HepG2 (cell line): Measurements from ENCODE around the gene OPRL1. TPM values are rescaled to one million over a fixed set of nuclear protein-coding genes. Genes with fewer than 3 reads are reported as not detected.

Source experiments
- KLF12 ChIP-seq: sonication (generic); formaldehyde crosslinking; IDR thresholded peaks from 2 replicates; pipeline ENCODE4 v1.4.0; 2020; ENCODE audit warnings: missing genetic modification reagents, borderline replicate concordance
- KMT2B ChIP-seq: IDR thresholded peaks from 2 replicates; pipeline ENCODE4 v1.6.1; 2016; ENCODE audit warnings: missing genetic modification reagents, missing compliant biosample characterization
- PITX1 ChIP-seq: sonication (generic); formaldehyde crosslinking; IDR thresholded peaks from 2 replicates; pipeline ENCODE4 v1.5.1; 2020; ENCODE audit warnings: mild to moderate bottlenecking, missing genetic modification reagents
- PPARG ChIP-seq: conservative IDR thresholded peaks from 2 replicates; pipeline ENCODE4 v1.6.1; 2016; ENCODE audit warnings: missing biosample characterization, missing genetic modification reagents
- RARA ChIP-seq: IDR thresholded peaks from 2 replicates; pipeline ENCODE4 v1.6.1; 2016; ENCODE audit warnings: missing genetic modification reagents, missing compliant biosample characterization
- RCOR2 ChIP-seq: IDR thresholded peaks from 2 replicates; pipeline ENCODE4 v1.6.1; 2016; ENCODE audit warnings: missing biosample characterization, missing genetic modification reagents
- SOX13 ChIP-seq, 3 experiments: fragments of 450-650 bp in 1 of 3; sonication (generic) in 1 of 3; formaldehyde crosslinking in 1 of 3; IDR thresholded peaks in 2 of 3; conservative IDR thresholded peaks in 1 of 3; 2 replicates each; pipeline versions ENCODE4 v1.5.0 to v1.6.1; 2016 to 2020; ENCODE audit warnings: antibody characterized with exemption in 1 of 3, mild to moderate bottlenecking in 1 of 3, missing compliant biosample characterization in 1 of 3, missing genetic modification reagents in 1 of 3, moderate library complexity in 1 of 3
- TBX2 ChIP-seq: sonication (generic); formaldehyde crosslinking; IDR thresholded peaks from 2 replicates; pipeline ENCODE4 v1.5.0; 2020; ENCODE audit warnings: missing genetic modification reagents, mild to moderate bottlenecking, borderline replicate concordance
- YY1 ChIP-seq: IDR thresholded peaks from 2 replicates; pipeline ENCODE4 v1.6.1; 2011; ENCODE audit warnings: low read length, low read depth, moderate library complexity, mild to moderate bottlenecking; ENCODE audit not compliant: insufficient read depth, insufficient replicate concordance
- ZBTB42 ChIP-seq: sonication (generic); formaldehyde crosslinking; IDR thresholded peaks from 2 replicates; pipeline ENCODE4 v1.5.0; 2020; ENCODE audit warnings: mild to moderate bottlenecking, missing genetic modification reagents
- ZIK1 ChIP-seq: sonication (generic); formaldehyde crosslinking; IDR thresholded peaks from 2 replicates; pipeline ENCODE4 v1.5.0; 2020; ENCODE audit warnings: mild to moderate bottlenecking, low read depth, missing genetic modification reagents, borderline replicate concordance
- ZNF709 ChIP-seq: sonication (generic); formaldehyde crosslinking; IDR thresholded peaks from 2 replicates; pipeline ENCODE4 v1.5.0; 2020; ENCODE audit warnings: mild to moderate bottlenecking, missing genetic modification reagents
- ZNF746 ChIP-seq: sonication (generic); formaldehyde crosslinking; IDR thresholded peaks from 2 replicates; pipeline ENCODE4 v1.8.0; 2022; ENCODE audit warnings: mild to moderate bottlenecking, missing genetic modification reagents
- ZNF761 ChIP-seq: sonication (generic); formaldehyde crosslinking; conservative IDR thresholded peaks from 2 replicates; pipeline ENCODE4 v1.4.0; 2020; ENCODE audit warnings: mild to moderate bottlenecking, missing genetic modification reagents
- polyA plus RNA-seq, 8 experiments: library from polyadenylated mRNA; depleted of rRNA in 3 of 8; stranded (reverse) in 7 of 8; unstranded in 1 of 8; fragments of >200 nt; fragmentation: Illumina TruSeq in 4 of 8; extraction: Trizol in 4 of 8; gene quantifications; 2 replicates each; pipeline versions ENCODE4 v1.2.1 to v1.2.3, GENCODE V29; 2011 to 2016; ENCODE audit warnings: low read depth in 4 of 8, missing spikeins in 1 of 8, mixed read lengths in 1 of 8; ENCODE audit not compliant: insufficient read depth in 1 of 8
- total RNA-seq, 5 experiments: library from RNA; depleted of rRNA; stranded (reverse); fragments of >200 nt; fragmentation: Illumina TruSeq; extraction: Trizol; gene quantifications; 2 replicates each; pipeline ENCODE4 v1.2.3, GENCODE V29; 2016; ENCODE audit warnings: low read depth in 1 of 5
- TF ChIP-seq, protein P1 (sequence below): sonication (generic); formaldehyde crosslinking; IDR thresholded peaks from 2 replicates; pipeline ENCODE4 v1.4.0; 2020; ENCODE audit warnings: missing genetic modification reagents
- TF ChIP-seq, protein P2 (sequence below): IDR thresholded peaks from 2 replicates; pipeline ENCODE4 v1.6.1; 2016; ENCODE audit warnings: mild to moderate bottlenecking
- TF ChIP-seq, protein P3 (sequence below): sonication (generic); formaldehyde crosslinking; IDR thresholded peaks from 2 replicates; pipeline ENCODE4 v1.8.0; 2022; ENCODE audit warnings: missing genetic modification reagents, mild to moderate bottlenecking, borderline replicate concordance
- TF ChIP-seq, protein P4 (sequence below): sonication (generic); formaldehyde crosslinking; IDR thresholded peaks from 2 replicates; pipeline ENCODE4 v1.4.0; 2020; ENCODE audit warnings: missing genetic modification reagents, borderline replicate concordance

OPRL1 gene
- total and polyA plus RNA-seq, 2 of the 13 experiments (the other 11 are each of a cell fraction or from before 2014, with no cell fraction given): 0.35 to 0.71 TPM

DNA sequence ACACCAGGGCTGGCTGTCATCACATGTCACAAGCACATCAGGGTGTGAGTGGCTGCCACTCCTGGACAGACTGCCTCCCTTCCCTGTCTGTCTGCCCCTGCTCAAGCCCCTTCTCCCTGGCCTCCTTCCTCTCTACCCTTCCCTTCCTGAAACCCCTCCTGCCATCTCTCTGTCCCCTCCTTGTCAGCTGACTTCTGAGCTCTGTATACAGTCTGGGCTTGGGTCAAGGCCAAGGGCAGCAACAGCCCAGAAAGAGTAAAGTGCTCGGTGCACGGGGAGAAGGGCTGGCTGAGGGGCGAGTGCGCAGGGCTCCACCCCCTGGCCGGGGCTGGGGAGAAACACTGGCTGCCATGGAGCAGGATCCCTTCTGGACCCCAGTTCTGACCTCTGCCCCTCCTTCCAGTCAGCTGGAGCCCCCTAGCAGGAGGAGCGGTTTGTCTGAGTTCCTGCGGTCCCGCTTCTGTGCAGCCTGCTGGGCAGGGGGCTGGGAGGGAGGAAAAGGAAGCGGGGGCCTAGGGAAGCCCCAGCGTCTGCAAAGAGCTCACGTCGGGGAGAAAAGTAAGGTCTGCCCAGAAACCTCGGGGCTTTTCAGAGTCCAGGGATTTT, 2.3 kb downstream of the OPRL1 start (continued):
- TF ChIP-seq, protein P1, sequence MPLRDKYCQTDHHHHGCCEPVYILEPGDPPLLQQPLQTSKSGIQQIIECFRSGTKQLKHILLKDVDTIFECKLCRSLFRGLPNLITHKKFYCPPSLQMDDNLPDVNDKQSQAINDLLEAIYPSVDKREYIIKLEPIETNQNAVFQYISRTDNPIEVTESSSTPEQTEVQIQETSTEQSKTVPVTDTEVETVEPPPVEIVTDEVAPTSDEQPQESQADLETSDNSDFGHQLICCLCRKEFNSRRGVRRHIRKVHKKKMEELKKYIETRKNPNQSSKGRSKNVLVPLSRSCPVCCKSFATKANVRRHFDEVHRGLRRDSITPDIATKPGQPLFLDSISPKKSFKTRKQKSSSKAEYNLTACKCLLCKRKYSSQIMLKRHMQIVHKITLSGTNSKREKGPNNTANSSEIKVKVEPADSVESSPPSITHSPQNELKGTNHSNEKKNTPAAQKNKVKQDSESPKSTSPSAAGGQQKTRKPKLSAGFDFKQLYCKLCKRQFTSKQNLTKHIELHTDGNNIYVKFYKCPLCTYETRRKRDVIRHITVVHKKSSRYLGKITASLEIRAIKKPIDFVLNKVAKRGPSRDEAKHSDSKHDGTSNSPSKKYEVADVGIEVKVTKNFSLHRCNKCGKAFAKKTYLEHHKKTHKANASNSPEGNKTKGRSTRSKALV: peak; percentile 53; the same call in 1 of the 2 replicates
- TF ChIP-seq YY1: no peak
- peak; percentile 30; the same call in 1 of the 2 replicates for TF ChIP-seq ZNF746 (CRISPR knock-in tag)
- TF ChIP-seq PPARG (CRISPR knock-in tag): 0 out of 2 replicates have a peak, but pooled peaks have one; percentile 54
- TF ChIP-seq RCOR2 (CRISPR knock-in tag): 0 out of 2 replicates have a peak, but pooled peaks have one; percentile 38
- TF ChIP-seq, protein P2, sequence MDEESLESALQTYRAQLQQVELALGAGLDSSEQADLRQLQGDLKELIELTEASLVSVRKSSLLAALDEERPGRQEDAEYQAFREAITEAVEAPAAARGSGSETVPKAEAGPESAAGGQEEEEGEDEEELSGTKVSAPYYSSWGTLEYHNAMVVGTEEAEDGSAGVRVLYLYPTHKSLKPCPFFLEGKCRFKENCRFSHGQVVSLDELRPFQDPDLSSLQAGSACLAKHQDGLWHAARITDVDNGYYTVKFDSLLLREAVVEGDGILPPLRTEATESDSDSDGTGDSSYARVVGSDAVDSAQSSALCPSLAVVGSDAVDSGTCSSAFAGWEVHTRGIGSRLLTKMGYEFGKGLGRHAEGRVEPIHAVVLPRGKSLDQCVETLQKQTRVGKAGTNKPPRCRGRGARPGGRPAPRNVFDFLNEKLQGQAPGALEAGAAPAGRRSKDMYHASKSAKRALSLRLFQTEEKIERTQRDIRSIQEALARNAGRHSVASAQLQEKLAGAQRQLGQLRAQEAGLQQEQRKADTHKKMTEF (CRISPR knock-in tag): peak; percentile 25; the same call in 1 of the 2 replicates
- TF ChIP-seq KLF12 (CRISPR knock-in tag): 0 out of 2 replicates have a peak, but pooled peaks have one; percentile 37
- TF ChIP-seq, protein P3, sequence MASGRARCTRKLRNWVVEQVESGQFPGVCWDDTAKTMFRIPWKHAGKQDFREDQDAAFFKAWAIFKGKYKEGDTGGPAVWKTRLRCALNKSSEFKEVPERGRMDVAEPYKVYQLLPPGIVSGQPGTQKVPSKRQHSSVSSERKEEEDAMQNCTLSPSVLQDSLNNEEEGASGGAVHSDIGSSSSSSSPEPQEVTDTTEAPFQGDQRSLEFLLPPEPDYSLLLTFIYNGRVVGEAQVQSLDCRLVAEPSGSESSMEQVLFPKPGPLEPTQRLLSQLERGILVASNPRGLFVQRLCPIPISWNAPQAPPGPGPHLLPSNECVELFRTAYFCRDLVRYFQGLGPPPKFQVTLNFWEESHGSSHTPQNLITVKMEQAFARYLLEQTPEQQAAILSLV (CRISPR knock-in tag): 0 out of 2 replicates have a peak, but pooled peaks have one; percentile 4
- TF ChIP-seq SOX13 (IDR thresholded peaks at IDR 0.05): no peak
- TF ChIP-seq SOX13 (CRISPR knock-in tag; conservative IDR thresholded peaks at IDR 0.05 in 1 of 2, IDR thresholded peaks at IDR 0.05 in 1 of 2): peak in 1 of 2 experiments; percentile 53; a peak in 1 of 4 replicates
- no peak for TF ChIP-seq ZNF709 (CRISPR knock-in tag)
- TF ChIP-seq KMT2B: 0 out of 2 replicates have a peak, but pooled peaks have one; percentile 38
- peak; percentile 68; the same call in 1 of the 2 replicates for TF ChIP-seq PITX1 (CRISPR knock-in tag)
- TF ChIP-seq TBX2 (CRISPR knock-in tag): peak; percentile 30; the same call in 1 of the 2 replicates
- 0 out of 2 replicates have a peak, but pooled peaks have one; percentile 16 for TF ChIP-seq ZIK1 (CRISPR knock-in tag)
- 0 out of 2 replicates have a peak, but pooled peaks have one; percentile 30 for TF ChIP-seq ZNF761 (CRISPR knock-in tag)
- TF ChIP-seq, protein P4, sequence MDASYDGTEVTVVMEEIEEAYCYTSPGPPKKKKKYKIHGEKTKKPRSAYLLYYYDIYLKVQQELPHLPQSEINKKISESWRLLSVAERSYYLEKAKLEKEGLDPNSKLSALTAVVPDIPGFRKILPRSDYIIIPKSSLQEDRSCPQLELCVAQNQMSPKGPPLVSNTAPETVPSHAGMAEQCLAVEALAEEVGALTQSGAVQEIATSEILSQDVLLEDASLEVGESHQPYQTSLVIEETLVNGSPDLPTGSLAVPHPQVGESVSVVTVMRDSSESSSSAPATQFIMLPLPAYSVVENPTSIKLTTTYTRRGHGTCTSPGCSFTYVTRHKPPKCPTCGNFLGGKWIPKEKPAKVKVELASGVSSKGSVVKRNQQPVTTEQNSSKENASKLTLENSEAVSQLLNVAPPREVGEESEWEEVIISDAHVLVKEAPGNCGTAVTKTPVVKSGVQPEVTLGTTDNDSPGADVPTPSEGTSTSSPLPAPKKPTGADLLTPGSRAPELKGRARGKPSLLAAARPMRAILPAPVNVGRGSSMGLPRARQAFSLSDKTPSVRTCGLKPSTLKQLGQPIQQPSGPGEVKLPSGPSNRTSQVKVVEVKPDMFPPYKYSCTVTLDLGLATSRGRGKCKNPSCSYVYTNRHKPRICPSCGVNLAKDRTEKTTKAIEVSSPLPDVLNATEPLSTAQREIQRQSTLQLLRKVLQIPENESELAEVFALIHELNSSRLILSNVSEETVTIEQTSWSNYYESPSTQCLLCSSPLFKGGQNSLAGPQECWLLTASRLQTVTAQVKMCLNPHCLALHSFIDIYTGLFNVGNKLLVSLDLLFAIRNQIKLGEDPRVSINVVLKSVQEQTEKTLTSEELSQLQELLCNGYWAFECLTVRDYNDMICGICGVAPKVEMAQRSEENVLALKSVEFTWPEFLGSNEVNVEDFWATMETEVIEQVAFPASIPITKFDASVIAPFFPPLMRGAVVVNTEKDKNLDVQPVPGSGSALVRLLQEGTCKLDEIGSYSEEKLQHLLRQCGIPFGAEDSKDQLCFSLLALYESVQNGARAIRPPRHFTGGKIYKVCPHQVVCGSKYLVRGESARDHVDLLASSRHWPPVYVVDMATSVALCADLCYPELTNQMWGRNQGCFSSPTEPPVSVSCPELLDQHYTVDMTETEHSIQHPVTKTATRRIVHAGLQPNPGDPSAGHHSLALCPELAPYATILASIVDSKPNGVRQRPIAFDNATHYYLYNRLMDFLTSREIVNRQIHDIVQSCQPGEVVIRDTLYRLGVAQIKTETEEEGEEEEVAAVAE (CRISPR knock-in tag): 0 out of 2 replicates have a peak, but pooled peaks have one; percentile 44
- peak; percentile 95 for TF ChIP-seq RARA (CRISPR knock-in tag)
- TF ChIP-seq ZBTB42 (CRISPR knock-in tag): no peak
